ENCODE data around the gene RNU1-2.
"Not testable (repeated sequence)": the region's sequence is repeated elsewhere in the genome, so short reads cannot be mapped to it uniquely, and the experiment has no call there.

Gene RNU1-2

DNA sequence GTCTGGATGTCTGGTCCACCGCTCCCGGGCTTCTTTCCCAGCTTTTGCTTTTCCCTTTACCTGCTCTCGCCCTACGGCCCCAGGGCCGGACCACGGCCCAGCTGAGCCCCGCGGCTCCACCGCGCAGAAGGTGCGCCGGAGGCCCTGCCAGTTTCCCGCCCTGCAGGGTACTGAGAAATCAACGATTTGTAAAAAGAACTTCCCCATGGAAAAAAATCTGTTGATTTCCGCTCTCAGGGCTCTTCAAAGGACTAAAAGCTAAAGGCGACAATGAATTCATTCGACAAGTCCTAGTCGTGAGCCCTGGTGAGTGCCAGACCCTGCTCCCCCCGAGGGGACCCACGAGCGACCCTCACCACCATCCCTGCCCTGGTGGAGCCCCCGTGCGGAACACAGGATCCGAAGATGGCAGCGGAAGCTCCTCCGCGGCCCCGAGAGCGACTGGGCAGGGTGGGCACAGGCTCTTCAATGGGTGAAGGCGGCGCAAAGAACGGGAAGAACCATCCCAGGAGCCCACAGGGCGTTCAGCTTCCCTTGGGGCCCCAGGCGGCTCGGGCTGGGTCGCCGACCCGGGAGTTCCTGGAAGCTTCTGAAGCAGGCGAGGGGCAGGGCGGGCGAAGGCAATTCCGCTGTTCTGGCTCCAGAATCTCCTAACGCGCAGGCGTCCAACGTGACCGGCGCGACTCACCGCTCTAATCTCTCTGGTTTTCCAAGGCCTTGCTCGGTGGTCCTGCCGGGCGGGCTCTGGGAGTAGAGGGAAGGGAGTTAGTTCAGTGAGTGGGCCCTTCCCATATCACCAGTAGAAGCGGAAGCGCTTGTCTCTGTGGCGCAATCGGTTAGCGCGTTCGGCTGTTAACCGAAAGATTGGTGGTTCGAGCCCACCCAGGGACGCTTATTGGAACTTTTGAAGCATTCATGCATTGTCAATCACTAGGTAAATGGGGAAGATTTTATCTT is 6.6 kb upstream of the RNU1-2 start:
- DNase-seq = no peak

DNA sequence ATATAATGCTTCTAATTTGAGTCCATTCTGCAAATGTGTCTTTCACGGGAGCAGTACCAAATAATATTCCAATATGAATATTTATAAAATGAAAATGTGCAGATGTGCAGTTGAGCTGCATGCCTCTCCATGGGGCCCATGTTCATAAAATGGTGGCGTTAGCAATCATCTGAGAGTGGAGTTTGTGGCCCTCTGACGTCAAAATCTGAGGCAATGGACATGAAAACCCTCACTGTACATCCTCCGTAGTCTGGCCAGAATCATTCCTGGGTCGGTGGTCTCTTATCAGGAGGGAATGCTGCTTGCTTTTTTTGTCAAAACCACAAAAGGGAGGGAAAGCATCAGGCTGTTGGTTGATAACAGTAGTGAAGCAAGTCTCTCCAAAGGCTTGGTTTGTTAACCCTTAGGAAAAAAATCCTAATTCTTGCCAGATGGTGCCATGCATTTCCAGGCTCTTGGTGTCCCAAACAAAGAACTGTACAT is 5.2 kb upstream of the RNU1-2 start:
- not testable (repeated sequence) for DNase-seq

DNA sequence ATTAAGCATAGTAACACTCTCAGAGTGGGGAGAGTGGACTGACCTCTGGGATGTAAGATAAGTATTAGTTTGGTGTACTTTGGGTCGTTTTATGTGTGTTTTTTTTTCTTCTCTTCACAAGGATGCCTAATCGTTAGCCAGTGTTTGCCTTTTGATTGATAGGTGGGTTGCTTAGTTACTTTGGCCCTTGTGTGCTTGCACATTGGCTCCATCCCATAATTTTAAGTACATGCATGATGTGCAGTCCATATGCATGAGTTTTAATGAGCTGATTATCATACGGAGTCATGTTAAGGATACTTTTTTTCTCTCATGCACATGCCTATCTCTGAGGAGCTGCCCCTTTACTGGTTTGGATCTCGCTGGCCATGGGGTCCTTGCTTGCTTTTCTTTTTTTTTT is 4.7 kb upstream of the RNU1-2 start:
- DNase-seq = not testable (repeated sequence)

DNA sequence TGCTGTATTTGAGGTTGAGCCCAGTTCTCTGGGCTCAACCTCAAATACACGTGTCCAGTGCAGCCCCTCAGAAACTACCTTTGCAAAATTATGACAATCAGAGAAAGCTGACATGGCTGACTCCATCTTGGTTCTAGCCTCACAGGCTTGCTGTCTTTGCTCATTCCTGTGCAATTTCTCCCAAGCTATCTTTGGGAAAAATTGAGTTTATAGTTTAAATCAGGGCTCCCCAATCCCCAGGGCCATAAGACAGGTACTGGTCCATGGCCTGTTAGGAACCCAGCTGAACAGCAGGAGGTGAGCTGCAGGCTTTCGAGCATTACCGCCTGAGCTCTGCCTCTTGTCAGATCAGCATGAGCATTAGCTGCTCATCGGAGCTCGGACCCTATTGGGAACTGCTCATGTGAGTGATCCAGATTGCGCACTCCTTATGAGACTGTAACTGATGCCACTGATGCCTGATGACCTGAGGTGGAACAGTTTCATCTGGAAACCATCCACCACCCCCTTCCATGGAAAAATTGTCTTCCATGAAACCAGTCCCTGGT is 2.7 kb upstream of the RNU1-2 start:
- DNase-seq = not testable (repeated sequence)

DNA sequence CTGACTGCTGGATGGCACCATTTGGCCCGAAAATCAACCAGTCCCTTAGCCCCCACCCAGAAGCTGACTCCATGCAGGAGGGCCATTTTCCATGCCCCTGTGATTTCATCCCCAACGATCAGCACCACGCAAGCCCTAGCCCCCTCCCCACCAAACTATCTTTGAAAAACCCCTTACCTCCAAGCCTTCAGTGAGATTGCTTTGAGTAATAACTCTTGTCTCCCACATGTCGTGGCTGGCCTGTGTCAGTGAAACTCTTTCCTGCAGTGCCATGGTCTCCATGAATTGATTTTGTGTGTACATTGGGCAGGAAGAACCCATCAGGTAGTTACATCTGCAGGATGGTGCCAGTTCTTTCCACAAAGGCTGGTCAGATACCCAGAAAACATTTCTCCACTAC is 2.0 kb upstream of the RNU1-2 start:
- not testable (repeated sequence) for DNase-seq

DNA sequence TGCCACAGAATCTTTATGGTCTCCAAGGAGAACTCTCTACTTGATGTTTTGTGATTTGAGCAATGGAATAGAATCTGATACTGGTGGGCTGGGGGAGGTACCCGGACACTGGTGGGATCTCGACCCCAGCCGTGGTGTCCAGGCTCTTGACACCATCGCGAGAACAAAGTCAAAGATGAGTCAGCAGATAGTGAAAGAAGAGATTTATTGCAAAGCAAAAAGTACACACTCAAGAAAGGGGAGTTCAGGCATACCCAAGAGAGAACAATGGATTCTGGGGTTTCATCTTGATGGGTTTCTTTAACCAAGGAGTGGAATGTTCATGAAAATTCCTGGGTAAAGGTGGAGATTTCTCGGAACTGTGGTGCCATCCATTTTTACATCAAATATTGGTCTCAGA is 1.4 kb upstream of the RNU1-2 start:
- not testable (repeated sequence) for DNase-seq

DNA sequence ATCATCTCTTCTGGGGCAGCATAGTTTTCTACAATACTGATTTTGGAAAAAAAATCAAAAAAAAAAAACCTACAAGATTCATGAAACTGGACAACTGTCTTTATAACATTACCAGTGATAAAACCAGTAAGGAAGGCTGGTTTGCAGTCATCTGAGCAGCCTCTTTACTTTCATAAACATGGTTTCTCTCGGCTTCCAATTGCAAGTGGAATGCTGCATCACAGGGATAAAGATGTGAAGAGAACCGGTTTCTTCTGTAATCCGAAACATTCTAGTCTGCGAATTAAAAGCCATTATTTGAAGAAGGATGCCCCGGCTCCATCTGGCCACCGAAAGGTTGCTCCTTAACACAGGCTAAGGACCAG is 565 bp upstream of the RNU1-2 start:
- DNase-seq = peak; percentile 62

DNA sequence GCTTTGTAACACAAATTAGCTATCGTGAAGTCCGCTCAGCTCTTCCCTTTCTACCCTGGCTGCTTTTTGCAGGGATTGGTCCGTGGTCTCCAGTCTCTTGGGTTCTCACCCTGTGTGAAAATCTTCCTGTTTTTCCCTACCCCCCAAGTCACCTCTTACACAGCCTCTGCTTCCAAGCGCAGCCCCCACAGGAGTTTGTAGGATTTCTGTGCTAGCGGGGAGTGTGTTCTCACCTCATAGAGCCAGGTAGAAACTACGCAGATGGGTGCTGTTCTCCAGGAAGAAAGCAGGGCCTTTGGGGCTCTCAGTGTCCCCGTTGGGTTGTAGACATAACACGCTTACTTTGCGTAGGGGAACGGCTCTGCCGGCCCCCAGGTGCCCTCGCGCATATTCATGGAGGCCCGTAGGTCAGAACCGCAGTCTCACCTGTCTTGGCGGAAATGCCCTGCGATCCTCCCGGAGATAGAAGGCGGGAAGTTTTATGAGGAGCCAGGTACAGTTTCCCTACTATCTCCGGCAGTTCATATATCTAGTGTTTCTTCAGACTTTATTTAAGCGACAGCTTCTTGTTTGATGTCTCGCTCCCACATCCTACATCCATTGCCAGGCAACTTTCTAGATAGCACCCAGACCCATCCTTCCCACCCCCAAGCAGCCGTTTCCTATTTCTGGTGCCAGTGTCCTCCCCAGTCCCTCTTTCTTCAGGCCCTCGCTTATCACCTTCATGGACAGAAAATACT is 706 bp downstream of the RNU1-2 start:
- DNase-seq = peak; percentile 61

DNA sequence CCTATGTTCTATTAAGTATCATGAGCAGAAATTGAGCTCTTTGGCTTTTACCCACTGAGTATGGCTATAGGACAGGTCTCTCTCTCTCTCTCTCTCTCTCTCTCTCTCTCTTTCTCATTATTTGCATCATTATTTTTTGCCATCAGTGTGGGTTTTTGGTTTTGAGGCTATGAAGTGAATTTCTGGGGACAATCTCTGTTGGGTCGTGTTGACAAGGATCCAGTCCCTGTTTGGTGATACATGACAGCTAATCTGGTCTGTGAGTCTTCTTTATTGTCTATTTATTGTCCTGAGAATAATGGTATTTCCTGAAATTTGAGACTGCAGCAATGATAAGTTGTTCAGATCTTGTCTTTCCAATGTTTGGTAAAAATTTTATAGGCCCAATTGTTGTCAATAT is 1.9 kb downstream of the RNU1-2 start:
- not testable (repeated sequence) for DNase-seq

DNA sequence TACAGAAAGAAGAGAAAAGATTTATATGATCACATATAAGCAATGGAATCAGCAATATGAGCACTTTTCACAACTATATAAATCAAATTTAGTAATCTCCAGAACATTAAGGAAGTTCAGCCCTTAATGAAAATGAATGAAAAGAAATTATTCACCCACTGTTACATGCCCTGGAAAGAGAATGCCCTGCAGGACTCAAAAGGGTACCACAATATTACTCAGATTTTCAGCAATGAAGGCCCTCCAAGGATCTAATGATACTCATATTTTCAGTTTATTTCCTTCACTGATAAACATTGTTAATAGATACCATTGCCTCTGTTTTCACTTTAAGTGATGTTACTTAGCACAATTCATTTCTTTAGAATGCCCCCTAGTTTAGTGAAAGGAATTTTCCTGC is 2.5 kb downstream of the RNU1-2 start:
- not testable (repeated sequence) for DNase-seq

DNA sequence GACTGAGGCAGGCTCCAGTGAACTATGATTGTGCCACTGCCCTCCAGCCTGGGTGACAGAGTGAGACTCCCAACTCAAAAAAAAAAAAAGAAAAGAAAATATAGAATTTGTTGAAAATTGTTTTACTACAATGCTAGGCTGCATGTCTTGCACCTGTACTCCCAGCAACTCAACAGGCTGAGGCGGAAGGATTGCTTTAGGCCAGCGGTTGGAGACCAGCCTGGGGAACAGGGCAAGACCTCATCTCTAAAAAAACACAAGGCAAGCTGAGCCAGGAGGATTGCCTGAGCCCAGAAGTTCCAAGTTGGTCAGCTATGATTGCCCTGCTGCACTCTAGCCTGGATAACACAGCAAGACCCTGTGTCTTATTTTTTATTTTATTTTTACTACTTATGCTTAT is 3.2 kb downstream of the RNU1-2 start:
- not testable (repeated sequence) for DNase-seq

DNA sequence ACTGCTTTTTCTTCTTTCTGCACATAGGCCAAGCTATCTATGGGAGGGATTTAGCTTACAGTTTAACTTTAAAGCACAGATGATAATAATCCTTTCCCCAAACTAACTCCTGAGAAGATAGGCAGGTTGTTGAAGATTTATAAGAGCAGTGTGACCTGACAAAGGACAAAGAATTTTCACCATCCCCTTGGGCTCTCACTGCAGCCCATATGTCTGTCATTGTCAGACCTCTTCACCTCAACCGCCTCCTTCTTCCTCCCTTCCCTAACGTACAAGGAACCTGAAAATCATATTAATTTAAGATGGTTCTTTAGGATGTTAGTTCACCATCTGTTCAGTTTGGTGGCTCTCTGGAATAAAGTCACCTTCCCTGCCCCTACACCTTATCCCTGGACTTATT is 5.0 kb downstream of the RNU1-2 start:
- DNase-seq = no peak

DNA sequence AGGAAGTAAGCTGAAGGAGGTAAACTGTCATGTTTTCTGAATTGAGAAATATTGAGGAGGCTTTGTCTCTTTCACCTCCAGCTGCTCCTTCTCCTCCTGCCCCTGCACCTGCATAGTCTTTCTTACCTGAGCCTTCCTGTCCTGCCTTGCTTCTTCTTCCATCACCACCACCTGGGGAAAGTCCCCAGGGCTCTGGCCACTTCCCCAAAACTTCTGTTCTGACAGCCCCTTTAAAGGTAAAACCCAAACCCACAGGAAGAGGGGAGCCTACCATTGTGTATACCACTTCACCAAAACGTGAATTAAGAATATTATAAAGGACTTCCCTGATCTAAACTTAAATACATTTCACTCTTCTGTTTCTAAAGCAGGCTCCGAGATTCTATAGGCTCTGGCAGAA is 5.6 kb downstream of the RNU1-2 start:
- not testable (repeated sequence) for DNase-seq

DNA sequence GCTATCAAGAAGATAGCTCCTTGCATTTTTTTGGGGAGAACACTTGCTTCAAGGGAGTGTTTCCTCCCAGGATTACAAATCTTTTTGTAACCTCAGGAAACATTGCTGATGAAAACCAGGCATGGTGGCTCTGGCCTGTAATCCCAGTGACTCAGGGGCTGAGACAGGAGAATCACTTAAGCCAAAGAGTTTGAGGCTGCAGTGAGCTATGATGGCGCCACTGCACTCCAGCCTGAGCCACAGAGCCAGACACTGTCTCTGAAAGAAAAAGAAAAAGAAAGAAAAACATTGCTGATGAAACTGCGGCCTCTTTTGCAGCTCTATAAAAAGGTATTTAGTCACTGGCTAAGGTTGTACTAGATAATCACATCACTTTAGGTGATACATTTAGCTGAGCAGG is 7.3 kb downstream of the RNU1-2 start:
- peak; percentile 54 for DNase-seq

DNA sequence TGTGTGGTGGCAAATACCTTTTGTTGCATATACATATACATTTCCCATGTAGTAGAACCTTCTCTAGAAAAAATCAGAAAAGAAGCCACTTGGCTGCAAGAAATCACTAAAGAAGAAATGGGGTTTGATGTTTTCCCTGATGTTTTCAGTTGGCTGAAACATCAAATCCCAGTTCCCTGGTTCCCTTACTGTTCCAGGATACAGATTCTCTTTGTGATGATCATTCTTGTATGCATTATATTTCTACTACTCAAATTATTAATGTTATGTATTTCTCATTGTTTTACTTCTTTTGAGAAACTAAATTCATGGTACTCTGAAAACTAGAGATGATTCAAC is 7.6 kb downstream of the RNU1-2 start:
- DNase-seq = peak; percentile 67

DNA sequence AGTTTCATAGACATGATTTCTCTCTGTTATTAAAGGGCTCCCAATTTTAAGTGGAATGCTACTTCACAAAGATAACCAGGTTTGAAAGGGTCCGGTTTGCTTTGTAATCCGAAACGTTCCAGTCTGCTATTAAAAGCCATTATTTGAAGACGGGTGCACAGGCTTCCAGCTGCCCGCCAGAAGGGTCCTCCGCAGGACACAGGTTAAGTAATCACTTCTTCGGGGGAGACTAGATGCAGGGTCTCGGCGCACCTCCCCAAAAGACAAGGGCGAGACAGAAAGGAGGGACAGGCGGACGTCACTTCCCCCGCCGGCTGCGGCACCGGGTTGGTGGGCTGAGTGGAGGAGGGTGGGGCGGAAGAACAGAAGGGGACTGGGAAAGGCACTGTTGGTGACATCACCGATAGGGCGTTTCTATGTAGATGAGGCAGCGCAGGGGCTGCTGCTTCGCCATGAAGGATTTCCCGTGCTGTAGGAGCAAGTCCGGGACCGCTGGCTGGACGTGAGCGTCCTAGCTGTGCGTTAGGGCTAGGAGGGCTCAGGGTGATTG is 8.9 kb downstream of the RNU1-2 start:
- peak; percentile 98 for DNase-seq

DNA sequence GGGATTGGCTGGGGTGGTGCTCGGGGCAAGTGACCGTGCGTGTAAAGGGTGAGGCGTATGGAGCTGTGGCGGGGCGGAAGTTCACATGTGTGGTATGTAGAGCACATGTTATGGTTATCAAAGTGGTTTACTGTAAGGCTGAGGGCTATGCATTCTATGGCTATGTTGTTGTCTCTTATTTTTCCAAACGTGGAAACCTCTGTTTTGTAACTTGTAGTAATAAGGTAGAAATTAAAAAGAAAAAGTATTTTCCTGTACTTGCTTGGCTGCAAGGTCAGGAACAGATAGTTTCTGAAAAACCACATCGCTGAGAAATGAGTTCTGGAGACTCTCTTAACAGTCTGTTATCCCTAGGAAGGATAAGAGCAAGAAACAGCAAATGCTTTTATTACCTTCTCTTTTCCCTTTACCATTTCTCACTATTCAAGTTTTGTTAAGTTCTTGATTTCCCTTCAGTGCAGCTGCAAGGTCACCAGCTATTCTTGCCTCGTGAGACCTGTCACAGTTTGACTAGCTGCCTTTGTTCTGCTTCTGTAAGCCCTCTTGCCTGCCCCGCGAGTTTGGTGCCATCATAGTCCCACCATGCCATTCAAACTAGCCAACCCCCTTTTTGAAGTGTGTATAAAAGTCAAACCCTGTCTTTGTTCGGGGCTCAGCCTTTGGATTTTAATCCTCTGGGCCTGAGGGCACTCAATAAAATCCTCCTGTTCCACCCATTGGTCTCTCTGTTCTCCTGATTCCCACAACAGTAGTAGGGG is 9.5 kb downstream of the RNU1-2 start:
- DNase-seq = peak; percentile 98

DNA sequence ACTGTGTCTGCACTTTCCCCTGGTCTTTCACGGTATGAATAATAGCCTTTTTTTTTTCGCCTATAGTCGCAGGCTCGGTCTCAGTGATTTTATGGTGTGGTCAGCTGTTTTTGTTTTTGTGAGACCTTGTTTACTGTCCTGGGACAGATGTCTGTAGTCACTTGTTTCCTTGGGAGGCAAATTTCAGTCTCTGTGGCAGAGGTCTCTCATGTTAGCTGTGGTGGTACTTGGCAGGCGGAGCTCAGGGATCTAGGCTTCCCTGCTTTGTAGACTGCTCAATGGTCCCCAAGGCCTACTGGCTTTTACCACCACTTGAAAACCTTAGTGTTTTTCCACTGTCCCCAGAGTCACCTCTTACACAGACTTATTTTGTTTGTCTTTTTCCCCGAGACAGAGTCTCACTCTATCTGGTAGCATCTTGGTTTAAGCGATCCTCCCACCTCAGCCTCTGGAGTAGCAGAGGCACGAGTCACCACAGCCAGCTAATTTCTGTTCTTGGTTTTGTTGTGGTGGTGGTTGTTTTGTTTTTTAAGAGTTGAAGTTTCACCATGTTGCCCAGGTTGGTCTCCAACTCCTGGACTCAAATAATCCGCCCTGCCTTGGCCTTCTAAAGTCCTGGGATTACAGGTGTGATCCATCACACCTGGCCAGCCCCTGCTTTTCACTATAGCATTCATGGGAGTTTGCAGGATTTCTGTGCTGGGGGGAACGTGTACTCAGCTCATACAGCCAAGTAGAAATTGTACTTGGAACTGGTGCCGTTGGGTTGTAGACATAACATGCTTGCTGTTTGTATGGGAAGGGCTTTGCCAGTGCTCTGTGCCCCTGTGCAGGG is 10.3 kb downstream of the RNU1-2 start:
- DNase-seq = no peak

DNA sequence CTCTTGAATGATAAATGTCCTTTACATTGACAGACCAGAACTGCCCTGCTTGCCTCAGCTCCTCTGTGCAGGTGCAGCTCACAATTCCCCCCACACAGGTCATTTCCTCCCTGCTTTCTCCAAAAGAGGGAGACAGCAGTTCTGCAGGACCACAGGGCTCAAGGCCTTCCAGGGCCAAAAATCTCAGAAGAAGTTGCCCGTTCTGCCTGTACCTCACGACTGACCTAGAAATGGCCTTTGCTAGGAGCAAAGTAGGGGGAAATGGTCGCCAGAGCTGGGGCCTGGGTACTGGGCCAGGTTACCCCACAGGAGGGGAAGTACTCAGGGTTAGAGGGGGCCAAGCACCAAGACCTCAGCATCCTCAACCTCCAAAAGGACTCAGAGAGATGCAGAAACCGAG is 11.1 kb downstream of the RNU1-2 start:
- DNase-seq = no peak

DNA sequence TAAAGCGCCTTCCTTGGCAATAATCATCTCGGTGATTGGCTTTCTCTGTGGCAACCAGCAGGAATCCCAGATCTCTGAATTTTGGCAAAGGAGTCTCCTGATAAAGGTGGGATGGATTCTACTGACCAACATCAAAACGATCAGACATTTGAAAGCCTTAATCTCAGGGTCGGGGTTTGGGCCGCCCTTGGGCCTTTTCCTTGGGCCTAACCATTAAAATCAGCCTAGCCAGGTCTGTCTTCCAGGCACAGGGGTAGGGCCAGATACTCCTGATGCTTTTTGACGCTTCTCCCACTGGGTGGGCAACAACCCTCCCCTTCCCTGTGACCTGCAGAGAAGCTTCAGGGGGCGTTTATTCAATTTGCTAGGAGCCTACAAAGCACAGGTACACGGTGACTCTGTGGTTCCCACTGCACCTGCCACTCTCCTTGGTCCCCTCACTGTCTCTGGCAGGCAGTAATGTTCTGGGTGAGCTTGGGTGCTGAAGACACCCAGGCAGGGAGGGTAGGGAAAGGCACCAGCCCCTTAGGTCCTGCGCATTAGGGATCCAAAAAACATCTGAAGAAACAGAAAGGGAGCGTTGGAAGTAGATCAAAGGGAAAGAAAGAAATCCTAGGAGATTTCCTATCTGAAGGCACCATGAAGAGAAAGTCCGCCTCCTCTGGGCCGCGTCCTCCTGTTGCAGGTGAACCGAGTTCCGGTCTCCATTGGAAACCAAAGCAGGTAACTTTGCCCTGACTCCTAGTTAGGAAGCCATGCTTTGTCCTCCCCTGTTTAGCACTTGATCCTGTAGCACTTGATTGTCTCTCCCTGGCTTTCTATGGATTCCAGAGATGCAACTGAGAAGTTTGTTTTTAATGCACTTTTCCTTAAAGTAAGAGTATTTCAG is 12.3 kb downstream of the RNU1-2 start:
- no peak for DNase-seq
